Measurements from ENCODE around the gene NOC2L.

DNA sequence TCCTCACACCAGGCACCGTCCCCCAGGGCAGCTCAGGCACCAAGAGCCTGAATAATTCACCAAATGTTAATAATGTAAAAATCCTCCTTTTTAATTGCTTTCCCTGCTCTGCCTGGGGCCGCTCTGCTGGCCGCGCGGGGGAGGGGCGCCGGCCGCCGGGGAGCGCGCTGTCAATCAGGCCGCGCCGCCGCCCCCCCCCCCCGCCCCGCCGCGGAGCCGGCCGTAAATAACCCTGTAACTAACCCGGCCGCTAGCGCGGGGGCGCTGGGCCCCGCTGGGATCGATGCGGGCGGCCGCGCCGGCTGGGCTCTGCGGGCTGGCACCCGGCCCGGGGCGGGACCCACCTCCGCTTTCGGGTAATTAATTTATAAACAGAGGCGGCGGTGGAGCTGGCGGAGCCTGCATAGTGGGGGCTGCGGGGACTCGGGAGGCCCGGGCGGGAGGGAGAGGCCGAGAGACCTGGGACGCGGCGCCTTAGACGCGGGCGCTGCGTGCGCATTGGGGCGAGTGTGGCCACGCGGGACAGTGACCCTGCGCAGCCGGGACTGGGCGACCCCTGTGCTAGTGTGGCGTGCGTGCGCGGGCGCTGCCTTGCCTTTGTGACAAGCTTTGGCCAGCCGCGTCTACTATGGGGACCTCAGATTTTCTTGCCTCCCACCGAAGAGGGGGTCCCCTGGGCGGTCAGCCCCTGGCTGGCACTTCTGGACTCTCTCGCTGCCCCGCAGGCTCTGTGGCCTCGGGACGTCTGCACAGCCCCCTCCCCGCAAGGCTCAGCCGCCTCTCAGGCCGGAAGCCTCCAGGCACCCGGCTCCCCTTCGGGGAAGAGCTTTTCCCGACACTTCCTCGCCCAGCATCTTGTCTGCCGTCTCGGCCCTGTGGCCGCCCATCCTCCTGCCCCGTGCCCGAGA lies 18.7 kb downstream of the NOC2L start:
- TF ChIP-seq ESRRG (CRISPR knock-in tag; IDR thresholded peaks at IDR 0.05) (no peak), ZFP30 (CRISPR knock-in tag; IDR thresholded peaks at IDR 0.05) (no peak), ARNTL (CRISPR knock-in tag; IDR thresholded peaks at IDR 0.05; ENCODE audit: borderline replicate concordance, low read depth) (no peak)
- TF ChIP-seq, protein P1, sequence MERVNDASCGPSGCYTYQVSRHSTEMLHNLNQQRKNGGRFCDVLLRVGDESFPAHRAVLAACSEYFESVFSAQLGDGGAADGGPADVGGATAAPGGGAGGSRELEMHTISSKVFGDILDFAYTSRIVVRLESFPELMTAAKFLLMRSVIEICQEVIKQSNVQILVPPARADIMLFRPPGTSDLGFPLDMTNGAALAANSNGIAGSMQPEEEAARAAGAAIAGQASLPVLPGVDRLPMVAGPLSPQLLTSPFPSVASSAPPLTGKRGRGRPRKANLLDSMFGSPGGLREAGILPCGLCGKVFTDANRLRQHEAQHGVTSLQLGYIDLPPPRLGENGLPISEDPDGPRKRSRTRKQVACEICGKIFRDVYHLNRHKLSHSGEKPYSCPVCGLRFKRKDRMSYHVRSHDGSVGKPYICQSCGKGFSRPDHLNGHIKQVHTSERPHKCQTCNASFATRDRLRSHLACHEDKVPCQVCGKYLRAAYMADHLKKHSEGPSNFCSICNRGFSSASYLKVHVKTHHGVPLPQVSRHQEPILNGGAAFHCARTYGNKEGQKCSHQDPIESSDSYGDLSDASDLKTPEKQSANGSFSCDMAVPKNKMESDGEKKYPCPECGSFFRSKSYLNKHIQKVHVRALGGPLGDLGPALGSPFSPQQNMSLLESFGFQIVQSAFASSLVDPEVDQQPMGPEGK (CRISPR knock-in tag; IDR thresholded peaks at IDR 0.05; ENCODE audit: borderline replicate concordance) = no peak

Measured in SK-N-SH treated with all-trans-retinoic acid at 6 μM for 48 hours (cell line).